ENCODE data around the gene ZNF618.

GRCh38 chr9:114071197-114071795 is 195.2 kb downstream of the ZNF618 start:
- TF ChIP-seq CTCF (IDR thresholded peaks at IDR 0.05; ENCODE audit: borderline replicate concordance, extremely low read depth, low read length, poor library complexity, severe bottlenecking) (no peak), EZH2 (IDR thresholded peaks at IDR 0.05; ENCODE audit: borderline replicate concordance, low read depth, low read length, severe bottlenecking) (no peak)
